GM06990 (cell line): ENCODE data around the gene HORMAD2.

Experiments used
- DNase-seq: peaks from one replicate; pipeline ENCODE4 v3.0.0-alpha.2; 2011; ENCODE audit not compliant: insufficient read length; ENCODE audit errors: extremely low read depth
- H3K27me3 ChIP-seq: replicated peaks from 2 replicates; pipeline ENCODE4 v1.6.0; 2011; ENCODE audit warnings: low read length; ENCODE audit not compliant: control insufficient read depth, insufficient read depth
- H3K36me3 ChIP-seq: 2 replicates; pipeline ENCODE4 v1.5.1; 2011; ENCODE audit warnings: low read length; ENCODE audit not compliant: control insufficient read depth, insufficient read depth
- H3K4me3 ChIP-seq: replicated peaks from 2 replicates; pipeline ENCODE4 v1.5.1; 2011; ENCODE audit warnings: low read depth, mild to moderate bottlenecking, control low read depth, low read length
- TF ChIP-seq, protein P1 (sequence below): IDR thresholded peaks from 2 replicates; pipeline ENCODE4 v1.5.1; 2011; ENCODE audit warnings: low read length, control low read depth, mild to moderate bottlenecking, inconsistent platforms; ENCODE audit not compliant: insufficient read depth, poor library complexity, severe bottlenecking

Gene HORMAD2

DNA sequence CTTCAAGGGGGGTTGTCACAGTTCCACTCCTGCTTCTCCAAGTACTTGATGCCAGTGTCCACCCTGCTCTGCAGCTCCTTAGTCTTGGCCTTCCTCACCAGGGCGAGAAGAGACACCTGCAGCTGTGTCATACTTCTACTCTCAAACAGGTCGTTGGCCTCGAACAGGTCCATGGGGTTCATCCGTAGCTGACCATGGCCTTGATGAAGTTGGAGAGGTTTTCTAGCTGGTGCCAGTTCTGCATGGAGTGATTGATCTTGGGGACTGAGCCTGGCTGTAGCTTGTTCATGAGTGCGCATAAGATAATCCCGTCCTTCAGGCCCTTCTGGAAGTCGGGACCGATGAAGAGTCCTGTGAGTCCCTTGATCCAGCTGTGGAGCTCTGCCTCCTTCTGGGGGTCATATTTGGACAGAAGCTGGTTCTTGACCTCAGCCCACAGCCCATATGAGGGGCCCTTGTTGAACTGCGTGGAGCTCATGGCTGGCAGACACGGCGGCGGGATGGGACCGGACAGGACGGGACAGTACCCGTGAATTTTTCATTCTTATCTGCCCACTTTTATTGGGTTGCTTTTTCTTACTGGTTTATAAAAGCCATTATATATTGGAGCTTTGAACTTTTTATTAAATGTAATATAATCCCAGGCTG is 33.4 kb upstream of the HORMAD2 start:
- TF ChIP-seq, protein P1, sequence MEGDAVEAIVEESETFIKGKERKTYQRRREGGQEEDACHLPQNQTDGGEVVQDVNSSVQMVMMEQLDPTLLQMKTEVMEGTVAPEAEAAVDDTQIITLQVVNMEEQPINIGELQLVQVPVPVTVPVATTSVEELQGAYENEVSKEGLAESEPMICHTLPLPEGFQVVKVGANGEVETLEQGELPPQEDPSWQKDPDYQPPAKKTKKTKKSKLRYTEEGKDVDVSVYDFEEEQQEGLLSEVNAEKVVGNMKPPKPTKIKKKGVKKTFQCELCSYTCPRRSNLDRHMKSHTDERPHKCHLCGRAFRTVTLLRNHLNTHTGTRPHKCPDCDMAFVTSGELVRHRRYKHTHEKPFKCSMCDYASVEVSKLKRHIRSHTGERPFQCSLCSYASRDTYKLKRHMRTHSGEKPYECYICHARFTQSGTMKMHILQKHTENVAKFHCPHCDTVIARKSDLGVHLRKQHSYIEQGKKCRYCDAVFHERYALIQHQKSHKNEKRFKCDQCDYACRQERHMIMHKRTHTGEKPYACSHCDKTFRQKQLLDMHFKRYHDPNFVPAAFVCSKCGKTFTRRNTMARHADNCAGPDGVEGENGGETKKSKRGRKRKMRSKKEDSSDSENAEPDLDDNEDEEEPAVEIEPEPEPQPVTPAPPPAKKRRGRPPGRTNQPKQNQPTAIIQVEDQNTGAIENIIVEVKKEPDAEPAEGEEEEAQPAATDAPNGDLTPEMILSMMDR = no peak
- no peak overlapping the region for H3K4me3 ChIP-seq

DNA sequence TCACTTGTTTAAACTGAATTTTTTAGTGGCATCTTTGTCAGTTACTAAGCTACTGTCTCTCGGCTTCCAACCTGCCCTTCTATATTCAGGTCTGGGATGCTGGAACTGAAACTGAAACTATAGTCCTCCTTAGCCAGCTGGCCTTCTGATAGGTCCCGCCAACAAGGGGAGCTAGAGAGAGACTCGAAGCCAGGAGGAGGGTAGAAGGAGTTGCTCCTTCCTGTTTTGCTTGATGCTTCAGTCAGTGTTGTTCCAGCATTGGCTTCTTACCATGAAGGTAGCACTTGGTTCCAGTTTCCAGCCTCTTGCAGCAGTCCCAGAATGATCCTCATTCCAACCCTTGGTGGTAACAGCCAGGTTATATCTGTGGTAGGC is 32.9 kb upstream of the HORMAD2 start:
- H3K36me3 ChIP-seq = no peaks in the 10 kb centered on the region
- H3K27me3 ChIP-seq = no peaks in the 10 kb centered on the region
- no peak for DNase-seq
- H3K4me3 ChIP-seq = no peak overlapping the region
- TF ChIP-seq, protein P1 = no peak

More for the DNA sequence above, 33.4 kb upstream of the HORMAD2 start:
- Histone ChIP-seq H3K27me3 (no peaks in the 10 kb centered on the region), H3K36me3 (no peaks in the 10 kb centered on the region)
- no peak for DNase-seq

DNA sequence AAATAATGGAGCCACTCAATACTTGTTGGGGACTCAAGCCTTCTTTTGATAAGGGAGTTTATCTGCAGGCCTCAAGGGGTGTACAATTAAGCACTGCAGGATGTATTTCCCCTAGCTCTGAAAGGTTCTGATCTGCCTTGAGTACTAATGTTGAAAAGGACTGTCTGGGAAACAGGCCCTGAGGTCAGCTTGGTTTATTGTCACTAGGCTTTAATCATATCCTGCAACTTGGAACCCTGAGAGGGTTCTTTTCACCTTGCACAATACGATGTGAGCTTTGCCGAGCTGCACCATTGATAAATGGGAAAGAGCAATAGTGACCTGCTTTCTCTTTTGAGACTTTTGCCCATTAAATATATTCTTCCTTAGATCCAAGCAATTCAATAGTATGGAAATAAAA is 31.6 kb upstream of the HORMAD2 start:
- H3K27me3 ChIP-seq = no peaks in the 10 kb centered on the region
- TF ChIP-seq, protein P1 = no peak
- H3K36me3 ChIP-seq = no peaks in the 10 kb centered on the region
- no peak overlapping the region for H3K4me3 ChIP-seq
- DNase-seq = no peak

DNA sequence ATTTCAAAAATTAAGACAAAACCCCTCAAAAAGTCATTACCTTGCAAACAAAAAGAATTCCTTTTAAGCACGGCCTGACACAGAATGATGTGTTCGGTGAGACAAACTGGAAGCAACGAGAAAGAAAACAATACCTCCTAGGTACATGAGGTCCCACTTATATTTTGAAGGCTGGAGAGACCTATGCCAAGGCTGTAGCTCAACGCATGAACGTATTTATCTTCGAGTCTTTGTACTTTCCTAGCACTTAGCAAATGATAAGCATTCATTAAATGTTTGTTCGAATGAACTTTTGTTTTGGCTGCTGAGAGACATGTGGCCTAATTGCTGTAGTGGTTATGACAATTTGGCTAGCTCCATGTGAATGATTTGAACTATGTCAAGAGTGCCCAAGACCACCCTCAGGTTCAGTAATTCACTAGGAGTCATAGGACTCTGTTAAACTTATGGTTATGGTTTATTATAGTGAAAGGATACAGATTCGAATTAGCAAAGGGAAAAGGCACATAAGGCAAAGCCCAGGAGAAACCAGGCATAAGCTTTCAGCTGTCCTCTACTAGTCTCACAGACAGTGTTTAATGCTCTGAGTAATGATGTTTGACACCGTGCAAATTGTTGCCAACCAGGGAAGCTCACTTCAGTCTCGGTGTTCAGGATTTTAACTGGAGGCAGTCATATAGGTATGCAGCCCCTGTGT is 26.0 kb upstream of the HORMAD2 start:
- TF ChIP-seq, protein P1 = no peak
- H3K36me3 ChIP-seq = no peaks in the 10 kb centered on the region
- no peaks in the 10 kb centered on the region for H3K27me3 ChIP-seq
- no peak overlapping the region for H3K4me3 ChIP-seq
- DNase-seq = no peak

DNA sequence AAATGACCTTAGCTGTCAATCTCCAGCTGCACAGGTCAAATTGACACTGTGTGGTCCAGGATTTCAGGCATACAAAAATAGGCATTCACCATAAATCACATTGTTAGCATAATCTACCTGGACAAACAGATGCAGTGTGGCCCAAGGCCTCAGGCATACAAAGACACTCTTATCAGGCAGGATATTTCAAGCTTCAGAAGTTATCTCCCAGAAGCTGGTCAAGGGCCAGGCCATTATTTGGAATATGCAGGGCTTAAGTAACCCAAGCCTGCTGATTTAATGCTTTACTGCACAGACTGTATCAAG is 25.5 kb upstream of the HORMAD2 start:
- Histone ChIP-seq H3K27me3 (no peaks in the 10 kb centered on the region), H3K4me3 (no peak overlapping the region), H3K36me3 (no peaks in the 10 kb centered on the region)
- no peak for DNase-seq
- TF ChIP-seq, protein P1 = no peak
